MV-4-11 (cell line): Measurements from ENCODE around the gene KIAA1671.
"Not testable (repeated sequence)": the region's sequence is repeated elsewhere in the genome, so short reads cannot be mapped to it uniquely, and the experiment has no call there.

ENCODE experiments used
- DNase-seq: peaks from one replicate; lab custom pipeline; 2025; lab: John Stamatoyannopoulos, UW

Gene KIAA1671

DNA sequence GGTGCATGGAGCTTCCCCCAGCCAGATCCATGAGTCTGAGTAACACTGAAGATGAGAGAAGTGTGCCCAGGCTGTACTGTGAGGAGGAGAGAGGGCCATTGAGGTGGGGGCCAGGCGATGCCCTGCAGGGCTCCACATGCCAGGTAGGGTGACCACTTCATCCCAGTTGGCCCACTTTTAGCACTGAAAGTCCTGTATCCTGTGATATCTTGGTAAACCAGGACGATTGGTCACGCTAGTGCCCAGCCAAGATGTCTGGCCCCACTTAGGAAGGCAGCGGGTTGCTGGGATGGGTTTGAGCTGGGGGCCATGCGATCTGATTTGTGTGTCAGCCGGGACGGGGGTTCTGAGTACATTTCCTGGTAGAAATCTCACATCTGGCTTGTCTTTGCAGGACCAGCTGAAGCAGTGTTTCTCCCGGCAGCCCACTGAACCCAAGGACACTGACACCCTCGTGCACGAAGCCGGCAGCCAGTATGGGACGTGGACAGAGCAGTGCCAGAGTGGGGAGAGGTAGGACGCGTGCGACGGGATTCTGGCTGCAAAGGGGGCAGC, 218.0 kb downstream of the KIAA1671 start:
- DNase-seq = no peak

DNA sequence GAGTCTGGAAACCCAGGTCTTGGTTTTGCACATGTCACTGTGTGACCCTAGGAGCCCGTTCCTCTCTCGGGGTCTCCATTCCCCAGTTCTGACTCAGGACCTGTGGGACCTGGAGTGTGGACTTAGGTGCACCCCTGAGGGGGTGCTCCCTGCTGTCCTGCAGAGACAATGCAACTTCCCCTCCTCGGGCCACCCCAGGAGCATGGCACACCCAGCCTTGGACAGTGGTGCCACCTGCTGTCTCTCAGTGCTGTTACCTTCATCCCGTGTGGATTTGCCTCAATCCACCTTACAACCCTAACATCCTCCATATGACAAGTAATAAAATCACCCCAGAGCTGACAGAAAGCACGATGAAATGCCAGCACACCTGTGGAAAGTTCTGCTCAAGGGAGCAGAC, 219.6 kb downstream of the KIAA1671 start:
- DNase-seq = no peak

DNA sequence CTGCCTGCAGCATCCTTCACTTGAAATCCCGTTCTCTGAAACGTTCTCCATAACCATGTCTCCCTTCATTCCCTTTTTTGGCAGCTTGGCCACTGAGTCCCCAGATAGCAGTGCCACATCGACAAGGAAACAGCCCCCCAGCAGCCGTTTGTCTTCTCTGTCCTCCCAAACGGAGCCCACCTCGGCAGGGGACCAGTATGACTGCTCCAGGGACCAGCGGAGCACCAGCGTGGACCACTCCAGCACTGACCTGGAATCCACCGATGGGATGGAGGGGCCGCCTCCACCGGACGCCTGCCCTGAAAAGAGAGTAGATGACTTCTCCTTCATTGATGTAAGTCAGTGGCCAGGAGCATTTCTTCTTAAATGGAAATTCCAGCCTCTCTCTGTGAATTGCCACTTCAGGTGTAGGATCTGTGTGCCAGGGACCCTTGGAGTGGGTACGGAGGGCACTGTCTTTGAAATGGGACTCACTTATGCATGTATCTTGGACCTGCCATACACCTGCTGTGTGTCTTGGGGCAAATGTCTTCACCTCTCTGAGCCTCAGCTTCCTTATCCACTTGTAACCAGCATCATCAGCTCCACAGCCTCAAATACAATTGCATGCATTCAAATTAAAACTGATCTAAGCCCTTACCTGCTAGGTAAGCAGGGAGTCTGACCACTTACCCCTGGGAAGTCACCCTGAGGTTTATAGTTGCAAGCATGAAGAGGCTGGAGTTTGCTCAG, 221.8 kb downstream of the KIAA1671 start:
- DNase-seq = no peak

DNA sequence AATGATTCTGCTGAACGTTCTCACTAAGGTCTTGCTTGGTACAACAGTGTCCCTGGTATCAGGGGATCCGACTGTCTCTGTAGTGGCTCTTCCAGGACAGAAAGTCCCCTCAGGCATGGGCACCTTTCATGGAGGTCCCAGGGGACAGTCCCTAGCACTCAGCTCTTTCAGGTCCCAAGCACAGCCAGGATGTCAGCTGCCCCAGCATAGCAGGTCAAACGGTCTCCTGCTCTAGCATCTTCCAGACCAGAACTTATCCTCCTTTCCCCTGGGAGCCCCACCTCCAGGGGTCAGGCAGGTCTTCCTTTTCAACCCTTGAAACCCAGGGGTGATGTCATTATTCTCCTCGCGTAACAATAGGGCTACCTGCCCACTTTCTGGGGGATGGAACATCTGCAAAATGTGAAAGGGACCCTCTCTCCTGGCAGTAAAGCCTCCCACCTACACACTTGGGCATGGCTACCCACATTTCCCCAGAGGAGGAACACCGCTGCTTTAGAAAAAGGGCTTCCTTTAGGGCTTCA, 222.4 kb downstream of the KIAA1671 start:
- no peak for DNase-seq

DNA sequence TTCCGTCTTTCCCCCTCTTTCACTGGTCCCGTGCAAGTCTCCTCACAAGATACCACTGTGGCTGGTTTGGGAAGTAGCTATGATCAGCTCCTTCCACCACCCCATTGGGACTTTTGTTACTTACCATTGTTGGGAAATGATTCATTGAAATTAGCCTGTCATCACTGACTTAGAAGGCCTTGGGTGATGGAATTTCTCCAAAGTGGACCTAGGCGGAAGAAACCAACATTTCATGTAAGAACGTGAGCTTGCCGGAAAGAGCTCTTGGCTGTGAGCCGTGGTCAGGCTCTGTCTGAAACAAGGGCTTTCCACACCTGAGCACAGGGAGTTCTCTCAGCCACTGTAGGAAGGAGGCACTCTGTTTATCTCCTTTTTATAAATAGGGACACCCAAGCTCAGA, 223.7 kb downstream of the KIAA1671 start:
- DNase-seq = no peak

DNA sequence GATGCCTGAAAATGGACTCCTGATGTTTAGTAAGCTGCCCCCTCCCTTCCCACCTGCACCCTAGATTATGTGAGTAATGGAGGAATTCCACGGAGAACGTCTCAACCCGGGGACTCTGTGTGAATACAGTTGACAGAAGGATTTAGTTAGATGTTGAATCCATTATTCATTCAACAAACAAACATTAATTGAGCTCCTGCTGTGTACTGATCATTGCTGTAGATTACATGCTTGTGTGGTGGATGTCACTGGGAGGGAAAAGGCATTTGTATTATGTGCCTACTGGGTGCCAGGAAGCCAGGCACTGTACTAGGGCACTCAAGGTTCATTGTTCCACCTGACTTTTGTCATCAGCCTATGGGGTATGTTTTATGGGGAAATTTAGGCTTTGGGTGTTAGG, 224.3 kb downstream of the KIAA1671 start:
- no peak for DNase-seq

DNA sequence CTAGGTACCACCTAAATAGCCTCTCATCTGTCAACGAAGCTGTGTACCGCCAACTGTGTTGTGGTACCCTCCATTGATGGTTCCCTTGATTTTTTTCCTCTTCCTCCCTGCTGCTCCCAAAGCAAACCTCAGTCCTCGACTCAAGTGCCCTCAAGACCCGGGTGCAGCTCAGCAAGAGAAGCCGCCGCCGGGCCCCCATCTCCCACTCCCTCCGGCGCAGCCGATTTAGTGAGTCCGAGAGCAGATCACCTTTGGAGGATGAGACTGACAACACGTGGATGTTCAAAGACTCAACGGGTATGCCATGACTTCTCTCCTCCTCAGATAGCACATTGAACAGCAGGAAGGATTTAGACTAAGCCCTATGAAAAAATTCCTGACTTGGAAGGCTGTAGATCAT, 224.7 kb downstream of the KIAA1671 start:
- DNase-seq = no peak

DNA sequence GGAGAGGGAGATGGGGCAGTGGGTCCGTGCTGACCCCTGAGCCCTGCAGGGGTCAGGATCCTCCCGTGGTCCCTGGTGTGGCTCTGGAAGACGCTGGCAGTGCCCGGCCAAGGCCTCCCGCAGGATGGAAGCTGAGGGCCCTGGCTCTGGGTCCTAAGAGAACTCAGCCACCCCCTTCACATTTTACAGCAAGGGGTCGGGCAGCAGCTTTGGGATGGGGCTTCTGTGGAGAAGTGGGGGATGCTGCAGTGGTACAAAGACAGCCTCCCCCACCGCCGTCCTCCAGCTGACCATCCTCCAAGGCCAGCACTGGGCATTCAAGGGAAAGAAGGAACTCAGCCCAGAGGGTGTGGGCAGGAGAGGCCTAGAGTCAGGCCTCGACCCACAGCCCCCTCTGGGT, 225.4 kb downstream of the KIAA1671 start:
- no peak for DNase-seq

DNA sequence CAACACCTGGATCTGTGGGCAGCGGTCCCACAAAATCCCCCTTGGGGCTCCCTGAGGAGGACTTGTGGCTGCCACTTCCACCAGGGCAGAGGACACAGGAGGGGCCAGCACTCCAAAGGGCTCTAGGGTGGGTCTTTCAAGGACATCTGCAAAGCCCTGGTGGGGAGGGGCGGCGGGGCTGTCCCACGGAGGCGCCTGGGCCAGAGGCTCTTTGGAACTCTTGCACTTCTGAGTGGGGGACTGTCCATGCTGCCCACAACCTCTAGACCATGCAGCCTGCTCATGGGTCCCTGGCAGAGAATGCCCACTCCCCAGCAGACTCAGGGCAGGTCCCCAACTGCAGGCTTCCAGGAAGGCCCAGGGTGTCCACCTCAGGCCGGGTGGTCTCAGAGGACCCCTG, 225.8 kb downstream of the KIAA1671 start:
- DNase-seq = not testable (repeated sequence)

DNA sequence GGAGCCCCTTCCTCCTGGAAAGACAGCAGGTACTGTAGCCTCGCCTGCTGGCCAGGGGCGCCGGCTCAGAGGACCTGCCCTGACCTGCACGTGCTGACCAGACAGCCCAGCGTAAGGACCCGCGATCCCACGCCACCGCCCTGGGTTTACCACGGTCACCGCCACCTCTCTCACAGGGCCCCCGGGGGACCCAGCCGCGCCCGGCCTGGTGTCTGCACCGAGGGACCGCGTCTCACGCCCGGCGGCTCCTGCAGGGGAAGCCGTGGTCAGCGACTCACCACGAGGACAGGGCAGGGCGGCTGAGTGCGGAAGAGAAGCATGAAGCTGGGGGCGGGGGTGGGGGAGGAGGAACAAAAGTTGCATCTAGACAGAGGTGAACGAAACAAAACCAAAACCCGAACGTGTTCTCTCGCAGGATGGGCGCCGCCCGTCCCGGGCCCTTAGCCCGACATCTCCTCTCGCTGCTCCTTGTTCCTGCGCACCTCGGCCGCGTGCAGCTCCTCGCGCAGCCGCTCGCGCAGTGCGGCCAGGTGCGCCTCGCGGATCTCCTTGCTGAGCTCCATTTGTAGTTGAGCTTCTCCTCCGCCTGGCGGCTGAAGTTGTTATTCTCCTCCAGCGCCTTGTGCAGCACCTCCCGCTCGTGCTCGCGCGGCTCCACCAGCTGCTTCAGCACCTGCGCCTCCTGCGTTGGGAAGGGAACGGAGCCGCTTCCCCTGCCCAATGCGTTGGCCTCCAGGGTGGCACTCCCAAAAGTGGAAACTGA, 226.5 kb downstream of the KIAA1671 start:
- DNase-seq = not testable (repeated sequence)

DNA sequence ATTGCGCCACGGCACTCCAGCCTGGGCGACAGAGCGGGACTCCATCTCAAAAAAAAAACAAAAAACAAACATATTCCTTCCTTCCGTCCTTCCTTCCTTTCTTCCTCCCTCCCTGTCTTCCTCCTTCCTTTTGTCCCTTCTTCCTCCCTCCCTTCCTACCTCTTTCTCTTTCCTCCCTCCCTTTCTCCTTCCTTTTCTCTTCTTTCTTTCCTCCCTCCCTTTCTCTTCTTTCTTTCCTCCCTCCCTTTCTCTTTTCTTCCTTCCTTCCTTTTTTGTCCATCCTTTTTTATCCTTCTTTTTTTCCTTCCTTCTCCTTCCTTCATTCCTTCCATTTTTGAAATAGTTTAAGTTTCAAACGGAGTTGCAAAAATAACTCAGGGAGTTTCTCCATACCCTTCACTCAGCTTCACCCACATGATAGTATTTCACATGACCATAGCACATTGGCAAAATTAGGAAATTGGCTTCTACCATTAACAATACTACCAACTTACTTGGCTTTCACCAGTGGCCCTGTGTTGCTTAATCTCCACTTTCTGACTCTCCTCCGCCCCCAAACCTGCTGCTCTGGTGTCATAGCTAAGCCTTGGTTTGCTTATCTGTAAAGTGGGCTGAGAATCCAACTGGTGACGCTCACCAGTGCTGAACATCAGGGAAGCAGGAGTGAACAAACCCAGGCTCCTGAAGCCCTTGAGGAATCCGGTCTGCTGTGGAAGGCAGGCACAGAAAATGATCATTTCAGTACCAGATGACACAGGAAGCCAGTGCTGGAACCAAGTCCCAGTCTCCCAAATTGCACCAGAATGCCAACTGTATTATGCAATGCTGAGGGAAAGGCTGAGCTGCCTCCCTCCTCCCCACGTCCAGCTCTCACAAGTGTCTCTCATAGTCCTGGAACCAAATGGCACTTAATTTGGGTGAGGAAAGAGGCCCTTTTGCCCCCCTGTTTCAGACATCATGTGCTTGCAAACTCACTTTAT, 229.9 kb downstream of the KIAA1671 start:
- peak; percentile 17 for DNase-seq

DNA sequence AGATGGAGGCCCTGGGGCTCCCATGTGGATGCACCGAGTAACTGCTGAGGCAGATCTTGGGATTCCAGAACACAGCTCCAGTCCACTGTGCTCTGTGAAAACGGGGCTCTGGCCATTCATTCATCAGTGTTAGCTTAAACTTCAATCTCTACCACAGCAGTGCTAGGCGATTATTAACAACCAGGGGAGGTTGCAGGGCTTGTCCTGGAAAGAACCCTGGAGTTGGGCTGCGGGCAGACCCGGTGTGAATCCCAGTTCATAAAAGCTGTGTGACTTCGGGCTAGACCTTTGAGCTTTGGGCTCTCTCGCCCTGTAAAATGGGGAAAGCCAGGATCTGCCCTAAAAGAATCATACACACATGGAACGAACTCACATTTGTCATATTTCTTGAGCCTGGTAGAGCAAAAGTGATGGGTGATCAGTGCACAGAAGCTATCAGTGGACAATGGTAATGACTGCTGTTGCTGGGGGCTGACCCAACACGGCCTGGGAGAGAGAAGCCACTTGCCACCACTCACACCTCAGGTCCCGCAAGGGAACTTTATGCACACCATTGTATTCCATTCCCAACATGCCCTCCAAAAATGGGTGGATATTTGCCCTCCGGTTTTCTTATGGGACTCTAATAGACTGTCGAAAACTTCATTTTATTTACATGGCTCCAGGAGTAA, 231.6 kb downstream of the KIAA1671 start:
- no peak for DNase-seq

DNA sequence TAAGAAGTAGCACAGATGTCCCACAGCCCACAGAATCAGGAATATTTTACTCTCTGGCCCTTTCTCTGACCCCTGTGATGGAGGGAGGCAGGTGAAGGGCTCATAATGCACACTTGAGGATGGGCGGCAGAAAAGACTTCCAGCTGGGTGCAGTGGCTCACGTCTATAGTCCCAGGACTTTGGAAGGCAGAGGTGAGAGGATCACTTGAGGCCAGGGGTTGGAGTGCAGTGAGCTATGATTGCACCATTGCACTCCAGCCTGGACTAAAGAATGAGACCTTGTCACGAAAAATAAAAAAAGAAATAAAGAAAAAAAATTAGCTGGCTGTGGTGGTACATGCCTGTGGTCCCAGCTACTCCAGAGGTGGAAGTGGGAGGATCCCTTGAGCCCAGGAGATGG, 233.6 kb downstream of the KIAA1671 start:
- DNase-seq = no peak

DNA sequence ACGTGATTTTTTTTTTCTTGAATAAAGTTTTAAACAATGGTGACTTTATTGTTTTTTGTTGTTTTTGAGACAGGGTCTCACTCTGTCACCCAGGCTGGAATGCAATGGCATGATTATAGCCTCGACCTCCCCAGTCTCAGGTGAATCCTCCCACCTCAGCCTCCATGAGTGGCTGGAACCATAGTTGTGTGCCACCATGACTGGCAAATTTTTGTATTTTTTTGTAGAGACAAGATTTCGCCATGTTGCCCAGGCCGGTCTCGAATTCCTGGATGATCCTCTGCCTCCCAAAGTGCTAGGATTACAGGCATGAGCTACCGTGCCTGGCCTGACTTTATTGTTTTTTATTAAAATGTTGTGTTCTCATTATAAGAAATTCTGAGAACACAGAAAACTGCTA, 235.0 kb downstream of the KIAA1671 start:
- no peak for DNase-seq

DNA sequence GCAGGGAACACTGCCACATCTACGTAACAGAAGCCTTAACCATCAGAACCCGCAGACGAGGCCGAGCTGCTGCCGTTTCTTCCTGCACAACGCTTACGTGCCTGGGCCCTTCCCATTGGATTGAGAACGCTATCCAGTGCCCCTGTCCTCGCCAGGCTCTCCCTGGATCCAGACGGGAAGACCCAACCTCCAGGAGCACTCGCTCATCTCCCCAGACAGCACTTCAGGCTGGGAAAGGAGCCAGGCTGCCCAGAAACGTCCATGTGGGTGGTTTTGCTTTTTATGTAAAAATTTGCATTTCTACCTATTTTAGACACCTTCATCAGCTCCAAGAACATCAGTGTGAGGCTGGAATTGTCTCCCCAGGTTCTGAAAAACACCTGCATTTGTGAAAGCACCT, 239.9 kb downstream of the KIAA1671 start:
- DNase-seq = no peak

DNA sequence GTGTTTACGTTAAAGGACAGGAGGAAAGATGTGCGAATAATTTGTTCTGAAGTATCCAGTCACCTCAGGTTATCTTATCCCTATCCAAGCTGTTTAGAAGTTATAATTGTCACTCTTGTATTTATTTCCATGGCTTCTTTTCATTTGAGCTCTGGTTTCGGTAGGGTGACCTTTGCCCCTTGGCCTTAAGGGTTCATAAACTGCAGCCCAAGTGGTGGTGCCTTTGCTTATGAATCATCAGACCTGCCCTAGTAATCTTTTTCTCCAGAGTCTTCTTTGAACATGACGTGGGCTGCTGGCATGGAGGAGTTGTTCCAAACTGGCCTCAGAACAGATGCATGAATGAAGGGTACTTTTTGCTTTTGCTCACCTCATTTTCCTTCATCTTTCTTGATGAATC, 240.6 kb downstream of the KIAA1671 start:
- no peak for DNase-seq

DNA sequence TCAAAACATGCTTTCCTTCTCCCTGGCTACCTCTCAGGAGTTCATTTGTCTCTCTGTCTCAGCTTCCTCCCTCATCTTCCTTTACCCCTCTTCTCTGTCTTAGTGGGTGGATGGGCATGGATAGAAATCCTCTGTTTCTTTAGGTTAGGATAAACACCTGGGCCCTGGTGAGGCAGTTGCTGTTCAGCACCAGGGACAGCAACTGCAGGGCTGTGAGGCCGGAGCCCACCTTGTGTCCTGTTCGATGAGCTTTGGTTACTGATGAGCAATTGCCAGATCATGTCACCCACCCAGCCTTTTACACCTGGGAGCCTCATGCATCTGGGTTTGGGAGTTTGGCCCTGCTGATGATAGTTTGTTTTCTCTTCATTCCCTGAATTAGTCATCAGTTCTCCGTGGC, 241.0 kb downstream of the KIAA1671 start:
- DNase-seq = no peak

DNA sequence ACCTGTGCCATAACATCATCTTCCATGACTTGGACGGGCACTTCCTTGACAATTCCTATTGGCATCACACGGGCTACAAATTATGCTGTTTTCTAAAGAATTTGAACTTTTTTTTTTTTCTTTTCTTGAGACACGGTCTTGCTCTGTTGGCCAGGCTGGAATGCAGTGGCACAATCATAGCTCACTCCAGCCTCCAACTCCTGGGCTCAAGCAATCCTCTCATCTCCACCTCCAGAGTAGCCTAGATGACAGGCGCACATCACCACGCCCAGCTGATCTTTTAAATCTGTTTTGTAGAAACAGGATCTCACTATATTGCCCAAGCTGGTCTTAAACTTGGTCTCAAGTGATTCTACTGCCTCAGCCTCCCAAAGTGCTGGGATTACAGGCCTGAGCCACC, 243.8 kb downstream of the KIAA1671 start:
- no peak for DNase-seq

DNA sequence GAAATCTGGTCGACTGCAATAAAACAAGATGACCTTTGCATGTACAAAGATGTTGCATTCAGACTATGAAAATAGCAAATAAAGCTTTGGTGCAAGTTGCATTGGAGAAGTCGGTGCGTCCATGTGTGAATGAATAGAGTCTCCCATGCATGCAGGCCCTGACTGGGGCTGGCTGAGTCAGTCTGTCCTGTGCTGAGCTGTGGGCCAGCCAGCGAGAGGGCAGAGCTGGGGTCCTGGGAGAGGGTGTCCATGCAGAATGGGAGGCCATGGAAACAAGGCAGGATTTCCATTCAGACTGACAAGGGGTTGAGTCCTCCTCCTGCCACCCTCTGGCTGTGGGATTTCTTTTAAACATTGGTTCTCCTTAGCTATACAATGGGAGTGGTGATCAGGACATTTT, 244.8 kb downstream of the KIAA1671 start:
- no peak for DNase-seq

DNA sequence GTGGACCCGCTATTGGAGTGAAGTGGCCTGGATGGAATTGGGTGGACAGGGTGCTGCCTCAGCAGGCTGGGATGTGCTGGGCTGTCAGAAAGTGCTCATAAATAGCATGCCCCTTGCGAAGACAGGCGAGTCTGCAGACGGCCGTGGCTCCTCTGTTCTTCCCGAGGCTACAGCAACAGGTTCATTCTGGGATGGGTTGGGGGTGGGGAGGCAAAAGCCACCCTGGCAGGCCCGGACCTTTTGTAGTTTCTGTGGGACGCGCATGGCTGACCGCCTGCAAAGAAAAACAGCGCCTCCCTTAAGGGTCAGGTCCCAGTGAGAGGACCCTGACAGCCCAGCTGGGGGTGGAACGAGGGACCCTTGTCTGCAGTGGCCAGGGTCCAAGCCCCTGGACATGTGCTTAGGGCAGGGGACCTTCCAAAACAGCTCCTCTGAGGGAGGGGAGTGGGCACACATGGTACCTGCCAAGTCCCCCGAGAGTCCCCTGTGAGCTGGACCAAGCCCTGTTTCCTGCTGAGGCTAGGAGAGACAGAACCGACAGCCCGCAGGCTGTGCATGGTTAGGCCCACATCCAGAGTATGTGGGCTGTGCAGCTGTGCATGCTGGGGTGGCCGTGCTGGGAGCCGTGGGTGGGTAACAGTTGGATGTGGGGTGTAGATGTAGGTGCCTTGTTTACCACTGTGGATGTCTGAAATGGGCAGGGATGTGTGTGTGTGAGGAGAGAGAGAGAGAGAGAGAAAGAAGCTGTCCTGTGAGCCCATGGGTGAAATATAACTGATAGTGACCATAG, 247.4 kb downstream of the KIAA1671 start, which contains the start of gene CRYBB3:
Gene CRYBB3, plus strand, starts transcription at position 128 of the 790 bp plus-strand sequence. CDS start 1,539 bp downstream, outside the sequence.
- DNase-seq = no peak
